Measurements from ENCODE around the gene CPNE9.

GRCh38 chr3:9716801-9717555 lies 13.3 kb downstream of the CPNE9 start:
- no peak for TF ChIP-seq CTCF (IDR thresholded peaks at IDR 0.05; ENCODE audit: insufficient read depth, low read depth, low read length)
- TF ChIP-seq EZH2 (IDR thresholded peaks at IDR 0.05; ENCODE audit: insufficient read depth, low read length), result no peak
